Muscle layer of duodenum (tissue), 2 donors: Measurements from ENCODE around the gene GPER1.
A peak's percentile ranks its signal among the peaks of the same experiment; 100 is the strongest.

Experiments used
- H3K27ac ChIP-seq: one replicate; pipeline ENCODE4 v1.7.0; 2013; ENCODE audit warnings: mild to moderate bottlenecking, low read length
- H3K27me3 ChIP-seq: one replicate; pipeline ENCODE4 v1.7.0; 2013; ENCODE audit warnings: low read depth, mild to moderate bottlenecking, control low read depth, low read length
- H3K36me3 ChIP-seq, 2 donors: one replicate each; pipeline ENCODE4 v1.7.0; 2013; ENCODE audit warnings: low read length in 2 of 2, control low read depth in 1 of 2, mild to moderate bottlenecking in 1 of 2; ENCODE audit not compliant: insufficient read depth in 2 of 2, control insufficient read depth in 1 of 2
- H3K4me1 ChIP-seq, 2 donors: one replicate each; pipeline ENCODE4 v1.7.0; 2013; ENCODE audit warnings: low read length in 2 of 2, mild to moderate bottlenecking in 2 of 2, control low read depth in 1 of 2, moderate library complexity in 1 of 2; ENCODE audit not compliant: insufficient read depth in 2 of 2, control insufficient read depth in 1 of 2
- H3K4me3 ChIP-seq, 2 donors: one replicate each; pipeline ENCODE4 v1.7.0; 2013; ENCODE audit warnings: low read length in 2 of 2, low read depth in 1 of 2, mild to moderate bottlenecking in 1 of 2
- H3K9me3 ChIP-seq, 2 donors: one replicate each; pipeline ENCODE4 v1.7.0; 2013; ENCODE audit warnings: low read length in 2 of 2, control low read depth in 1 of 2, mild to moderate bottlenecking in 1 of 2; ENCODE audit not compliant: control insufficient read depth in 1 of 2
- donor health status: healthy.

Gene GPER1

DNA sequence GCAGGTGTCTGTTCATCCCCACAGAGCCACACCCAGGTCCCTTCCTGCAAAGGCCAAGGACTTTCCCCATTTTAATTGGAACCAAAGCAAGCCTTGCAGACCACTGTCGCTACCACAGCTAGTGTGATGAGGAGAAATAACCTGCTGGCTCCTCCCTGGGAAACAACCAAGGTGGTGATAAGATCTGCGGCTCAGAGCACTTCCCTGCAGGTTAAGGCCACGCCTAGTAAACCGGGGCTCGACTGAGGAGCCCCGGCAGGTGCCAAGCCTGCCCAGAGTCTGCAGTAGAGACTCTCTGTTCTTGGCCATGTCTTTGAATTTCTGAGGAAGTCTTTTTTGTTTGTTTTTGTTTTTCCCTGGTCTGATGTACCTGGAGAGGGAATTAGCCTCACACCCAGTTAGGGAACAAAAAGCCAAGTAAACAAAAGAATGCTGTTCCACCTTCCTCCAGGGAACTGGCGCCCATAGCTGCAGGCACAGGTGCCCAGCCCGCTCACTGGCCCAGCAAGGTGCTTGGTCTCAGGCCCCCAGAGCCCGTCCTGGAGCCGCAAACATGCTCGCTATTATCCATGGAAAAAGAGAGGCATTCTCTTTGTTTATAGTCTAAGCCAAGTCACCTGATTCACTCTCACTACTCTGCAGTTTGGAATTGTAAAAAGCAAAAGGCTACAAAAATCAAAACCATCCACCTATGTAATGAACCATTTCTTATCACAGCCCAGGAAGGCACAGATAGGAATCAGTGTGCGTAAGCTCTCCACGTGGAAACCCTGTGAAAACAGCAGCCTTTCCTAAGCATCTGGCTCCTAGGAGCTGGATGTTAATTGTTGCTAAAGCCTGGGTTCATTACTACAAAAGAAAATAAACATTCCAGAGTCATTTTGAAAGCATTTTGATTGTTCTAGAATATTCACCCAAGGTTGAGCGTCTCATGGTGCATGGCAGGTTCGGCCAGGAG is 40.9 kb upstream of the GPER1 start:
- no peak overlapping the region for H3K27ac ChIP-seq
- no peaks in the 10 kb centered on the region for H3K36me3 ChIP-seq
- H3K27me3 ChIP-seq, result no peaks in the 10 kb centered on the region
- no peak overlapping the region for H3K4me3 ChIP-seq
- H3K4me1 ChIP-seq, result peaks cover 4 to 49% of the 10 kb centered on the region in 2 donors
- no peaks in the 10 kb centered on the region for H3K9me3 ChIP-seq

DNA sequence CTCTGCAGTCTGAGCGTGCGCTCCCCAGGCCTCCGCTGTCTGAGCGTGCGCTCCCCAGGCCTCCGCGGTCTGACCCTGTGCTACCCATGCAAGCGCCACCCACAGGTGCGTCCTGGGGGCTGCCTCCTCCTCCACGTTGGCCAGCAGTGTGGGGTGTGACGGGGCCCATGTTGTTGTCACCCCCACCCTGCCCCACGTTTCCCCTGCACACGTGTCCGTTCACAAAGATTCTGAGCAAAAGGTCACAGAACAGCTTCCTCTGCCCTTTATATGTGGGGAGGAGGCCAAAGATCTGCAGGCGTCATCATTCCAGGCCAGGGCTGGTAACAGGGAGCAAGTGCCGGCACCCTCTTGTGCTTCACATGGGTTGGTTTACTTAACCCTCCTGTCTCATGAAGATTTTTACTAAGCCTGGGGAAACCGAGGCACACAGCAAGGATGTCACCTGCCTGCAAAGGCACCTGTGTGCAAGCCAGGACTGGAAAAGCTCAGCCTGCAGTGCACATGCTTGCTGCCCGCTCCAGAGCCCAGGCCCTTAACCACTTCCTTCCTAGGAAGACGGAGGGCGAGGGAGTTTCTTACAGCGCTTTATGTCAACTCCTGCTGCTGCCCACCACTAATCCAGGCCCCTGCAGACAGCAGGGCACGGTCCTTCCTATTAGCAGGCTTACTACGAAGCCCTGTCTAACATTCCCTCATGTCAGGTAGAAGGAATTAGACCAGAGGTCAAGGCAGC is 38.7 kb upstream of the GPER1 start:
- Histone ChIP-seq H3K27me3 (no peaks in the 10 kb centered on the region), H3K9me3 (no peaks in the 10 kb centered on the region), H3K36me3 (no peaks in the 10 kb centered on the region), H3K4me3 (no peak overlapping the region), H3K4me1 (peaks cover 4 to 41% of the 10 kb centered on the region in 2 donors), H3K27ac (no peak overlapping the region)

DNA sequence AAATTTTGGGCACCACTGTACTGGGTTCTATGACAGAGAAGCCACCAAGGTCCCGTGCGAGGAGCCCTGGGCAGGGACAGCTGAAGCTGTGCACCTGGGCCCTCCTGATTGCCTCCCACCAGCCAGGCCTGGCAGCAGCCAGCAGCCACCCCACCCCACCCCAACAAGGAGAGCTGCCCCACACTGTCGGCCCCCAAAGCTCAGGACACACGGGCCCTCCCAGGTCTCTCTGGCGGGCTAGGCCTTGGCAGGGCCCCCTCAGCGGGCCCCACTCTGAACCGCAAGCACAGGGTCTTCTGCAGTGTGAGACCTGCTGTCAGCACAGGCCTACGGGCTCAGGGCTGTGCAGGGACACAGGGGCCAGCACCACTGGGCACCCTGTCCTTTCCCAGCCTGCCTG is 38.1 kb upstream of the GPER1 start:
- Histone ChIP-seq H3K4me1 (peaks cover 4 to 45% of the 10 kb centered on the region in 2 donors), H3K27me3 (no peaks in the 10 kb centered on the region), H3K27ac (no peak overlapping the region), H3K4me3 (no peak overlapping the region), H3K36me3 (no peaks in the 10 kb centered on the region), H3K9me3 (no peaks in the 10 kb centered on the region)

DNA sequence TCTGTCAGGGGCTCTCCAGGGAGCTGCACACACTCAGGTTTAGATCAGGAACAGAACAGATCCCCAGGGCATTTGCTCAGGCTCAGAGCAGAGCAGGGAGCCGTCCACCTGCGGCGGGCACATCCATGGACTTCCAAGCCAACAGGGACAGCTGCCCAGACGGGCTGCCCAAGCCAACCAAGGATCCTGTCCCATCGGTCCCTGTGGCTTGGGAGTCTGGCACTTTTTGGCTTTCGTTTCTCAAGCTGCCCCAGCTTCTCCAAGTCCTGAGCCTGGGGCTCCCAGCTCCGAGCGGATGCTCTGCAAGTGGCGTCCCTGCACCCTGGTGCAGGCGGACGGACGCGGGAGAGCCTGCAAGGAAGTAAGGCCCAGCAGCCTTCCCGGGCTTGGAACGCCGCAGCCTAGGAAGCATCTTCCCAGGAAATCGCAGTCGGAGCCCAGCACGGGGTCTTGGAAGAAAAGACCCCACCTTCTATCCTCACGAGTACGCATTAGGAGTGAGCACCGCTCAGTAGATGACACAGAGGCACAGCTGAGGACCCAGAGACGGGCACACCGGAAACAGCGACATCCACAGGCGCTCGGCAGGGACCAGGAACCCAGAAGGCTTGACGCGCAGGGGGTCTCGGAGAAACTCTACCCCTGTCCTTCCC is 37.5 kb upstream of the GPER1 start:
- Histone ChIP-seq H3K36me3 (no peaks in the 10 kb centered on the region), H3K9me3 (no peaks in the 10 kb centered on the region), H3K4me1 (peaks cover 0 to 45% of the 10 kb centered on the region in 2 donors), H3K4me3 (no peak overlapping the region), H3K27me3 (no peaks in the 10 kb centered on the region), H3K27ac (no peak overlapping the region)

DNA sequence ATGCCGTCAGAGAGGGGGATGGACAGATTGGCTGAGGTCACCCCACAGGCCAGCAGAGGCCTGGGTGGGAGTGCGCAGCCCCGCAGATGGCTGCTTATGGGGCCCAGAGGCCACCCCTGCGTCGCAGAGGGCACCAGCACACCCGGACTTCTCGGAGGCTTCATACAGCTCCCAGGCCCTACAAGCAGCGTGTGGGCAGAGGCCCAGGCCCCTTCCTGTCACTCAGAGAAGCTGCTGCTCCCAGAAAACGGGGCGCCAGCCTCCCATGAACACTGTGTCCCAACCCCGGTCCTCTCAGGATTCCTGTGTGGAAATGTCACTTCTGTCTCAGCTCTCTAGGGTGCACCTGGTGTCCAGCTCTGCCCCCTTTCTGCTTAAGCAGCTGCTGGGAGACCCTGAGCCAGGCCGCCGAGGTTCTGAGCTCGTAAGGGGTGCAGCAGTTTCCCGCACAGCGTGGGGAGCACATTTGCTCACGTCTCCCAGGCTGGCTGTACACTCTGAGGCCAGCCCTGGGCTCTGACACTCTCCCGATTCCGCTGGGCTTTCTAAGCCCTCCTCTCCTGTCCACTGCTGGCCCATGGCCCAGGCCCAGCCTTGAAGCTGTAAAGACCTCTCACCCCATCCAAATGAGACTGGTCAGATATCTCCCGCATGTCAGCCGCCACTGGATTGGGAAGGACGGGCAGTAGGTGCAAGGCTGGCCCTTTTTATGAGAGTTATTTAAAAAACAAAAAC is 36.8 kb upstream of the GPER1 start:
- Histone ChIP-seq H3K36me3 (no peaks in the 10 kb centered on the region), H3K9me3 (no peaks in the 10 kb centered on the region), H3K27ac (no peak overlapping the region), H3K4me1 (peaks cover 0 to 49% of the 10 kb centered on the region in 2 donors), H3K4me3 (no peak overlapping the region), H3K27me3 (no peaks in the 10 kb centered on the region)

DNA sequence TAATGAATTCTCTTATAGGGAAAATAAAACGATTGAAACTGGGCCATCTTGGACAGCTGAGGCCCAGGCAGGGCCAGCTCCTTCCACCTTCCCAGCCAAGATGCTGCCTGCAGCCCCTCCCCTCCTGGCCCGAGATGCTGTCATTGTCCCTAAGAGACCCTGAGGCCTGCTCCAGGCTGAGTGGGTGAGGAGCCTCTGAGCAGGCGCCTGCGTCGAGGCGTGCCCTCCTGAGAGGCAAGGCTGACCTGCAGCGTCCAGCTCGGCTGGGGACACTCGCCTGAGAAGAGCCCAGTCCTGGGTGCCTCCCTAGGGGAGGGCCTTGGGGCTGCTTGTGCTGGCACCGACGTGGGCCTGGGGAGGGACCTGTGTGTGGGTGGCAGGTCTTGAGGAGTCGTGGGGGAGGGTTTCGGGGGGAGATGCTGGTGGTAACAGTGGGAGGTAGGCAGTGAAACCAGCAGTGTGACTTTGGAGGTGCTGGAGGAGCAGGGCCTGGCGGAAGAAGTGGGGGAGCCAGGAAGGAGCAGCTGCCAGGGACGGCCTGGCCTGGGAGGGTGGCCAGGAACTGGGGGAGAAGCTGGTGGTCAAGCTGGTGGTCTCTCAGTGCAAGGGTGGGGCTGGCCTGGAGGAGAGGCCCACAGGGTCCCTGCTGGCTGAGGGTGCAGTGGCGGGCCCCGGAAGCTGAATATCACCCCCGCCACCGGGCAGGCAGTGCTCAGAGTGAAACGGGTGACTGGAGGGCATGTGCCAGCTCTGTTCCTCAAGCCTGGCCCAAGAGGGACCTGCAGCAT is 35.7 kb upstream of the GPER1 start:
- H3K27me3 ChIP-seq, result no peaks in the 10 kb centered on the region
- no peaks in the 10 kb centered on the region for H3K9me3 ChIP-seq
- peaks cover 0 to 42% of the 10 kb centered on the region in 2 donors for H3K4me1 ChIP-seq
- H3K27ac ChIP-seq, result no peak overlapping the region
- no peaks in the 10 kb centered on the region for H3K36me3 ChIP-seq
- no peak overlapping the region for H3K4me3 ChIP-seq

DNA sequence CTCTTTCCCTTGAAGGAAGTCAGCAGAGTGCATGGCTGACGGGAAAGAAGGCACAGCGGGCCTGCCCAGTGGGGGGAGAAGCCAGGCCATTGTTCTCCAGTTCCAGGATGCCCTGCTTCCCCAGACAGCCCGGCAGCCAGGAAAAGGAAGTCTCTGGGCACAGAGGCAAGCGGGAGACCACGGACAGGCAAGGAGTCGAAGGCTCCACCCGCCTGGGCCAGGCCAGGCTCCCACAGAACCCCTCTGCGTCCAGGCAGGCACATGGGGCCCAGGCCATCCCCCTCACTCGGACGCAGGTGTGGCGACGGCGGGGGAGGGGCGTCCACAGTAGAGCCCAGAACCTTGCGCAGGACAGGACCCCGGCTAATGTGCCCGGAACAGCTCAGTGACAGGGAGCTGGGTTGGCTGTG is 34.9 kb upstream of the GPER1 start:
- H3K27ac ChIP-seq, result no peak overlapping the region
- H3K9me3 ChIP-seq, result no peaks in the 10 kb centered on the region
- H3K4me1 ChIP-seq, result peaks cover 0 to 42% of the 10 kb centered on the region in 2 donors
- no peak overlapping the region for H3K4me3 ChIP-seq
- H3K27me3 ChIP-seq, result no peaks in the 10 kb centered on the region
- H3K36me3 ChIP-seq, result peaks cover 0 to 6% of the 10 kb centered on the region in 2 donors

DNA sequence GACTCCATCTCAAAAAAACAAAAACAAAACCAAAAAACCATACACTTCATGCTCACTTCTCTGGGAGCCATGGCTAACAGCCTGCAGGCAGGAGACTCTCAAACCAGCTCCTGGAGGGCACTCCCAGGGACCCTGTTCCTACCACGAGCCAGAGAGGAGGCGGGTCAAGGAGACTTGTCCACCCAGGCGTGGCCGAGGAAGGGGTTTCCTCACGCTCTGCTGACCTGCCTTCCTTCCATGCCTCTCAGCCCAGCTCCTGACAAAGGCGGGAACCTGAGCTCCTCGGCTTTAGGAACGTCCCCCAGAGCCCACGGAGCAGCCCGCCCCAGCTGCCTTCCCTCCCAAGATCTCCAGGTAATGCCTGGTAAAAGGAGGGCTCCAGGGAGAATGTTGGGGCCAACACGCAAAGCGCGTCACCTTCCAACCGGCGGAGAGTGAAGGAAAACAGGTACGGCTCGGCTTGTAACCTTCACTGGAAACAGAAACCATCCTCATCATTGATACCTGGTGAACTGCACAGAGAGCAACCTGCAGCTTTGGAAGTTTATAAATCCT is 34.0 kb upstream of the GPER1 start:
- no peaks in the 10 kb centered on the region for H3K27me3 ChIP-seq
- no peaks in the 10 kb centered on the region for H3K9me3 ChIP-seq
- peaks cover 0 to 42% of the 10 kb centered on the region in 2 donors for H3K4me1 ChIP-seq
- H3K27ac ChIP-seq, result no peak overlapping the region
- H3K4me3 ChIP-seq, result no peak overlapping the region
- peaks cover 0 to 10% of the 10 kb centered on the region in 2 donors for H3K36me3 ChIP-seq

DNA sequence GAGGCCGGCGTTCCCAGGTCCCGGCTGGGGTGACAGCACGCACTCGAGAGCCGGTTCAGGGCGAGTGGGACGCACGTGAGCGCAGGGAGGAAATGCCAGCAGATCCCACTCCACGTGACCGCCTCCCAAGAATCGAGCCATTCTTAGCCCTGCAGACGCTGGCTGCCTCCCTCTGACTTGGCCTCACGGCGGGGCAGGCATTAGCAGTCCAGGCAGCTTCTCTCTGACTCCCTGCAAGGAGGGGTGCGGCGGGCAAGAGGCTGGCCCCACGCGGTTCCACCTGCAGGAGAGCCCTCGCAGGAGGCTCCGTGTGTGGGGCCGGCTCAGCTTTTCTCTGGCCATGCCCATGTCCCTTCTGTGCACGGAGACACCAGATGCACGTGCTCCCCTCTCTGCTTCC is 33.5 kb upstream of the GPER1 start:
- Histone ChIP-seq H3K4me3 (peak overlapping the region in 1 of 2 donors; percentile 60), H3K27ac (no peak overlapping the region), H3K36me3 (peaks cover 0 to 10% of the 10 kb centered on the region in 2 donors), H3K27me3 (no peaks in the 10 kb centered on the region), H3K4me1 (peaks cover 0 to 42% of the 10 kb centered on the region in 2 donors), H3K9me3 (no peaks in the 10 kb centered on the region)

DNA sequence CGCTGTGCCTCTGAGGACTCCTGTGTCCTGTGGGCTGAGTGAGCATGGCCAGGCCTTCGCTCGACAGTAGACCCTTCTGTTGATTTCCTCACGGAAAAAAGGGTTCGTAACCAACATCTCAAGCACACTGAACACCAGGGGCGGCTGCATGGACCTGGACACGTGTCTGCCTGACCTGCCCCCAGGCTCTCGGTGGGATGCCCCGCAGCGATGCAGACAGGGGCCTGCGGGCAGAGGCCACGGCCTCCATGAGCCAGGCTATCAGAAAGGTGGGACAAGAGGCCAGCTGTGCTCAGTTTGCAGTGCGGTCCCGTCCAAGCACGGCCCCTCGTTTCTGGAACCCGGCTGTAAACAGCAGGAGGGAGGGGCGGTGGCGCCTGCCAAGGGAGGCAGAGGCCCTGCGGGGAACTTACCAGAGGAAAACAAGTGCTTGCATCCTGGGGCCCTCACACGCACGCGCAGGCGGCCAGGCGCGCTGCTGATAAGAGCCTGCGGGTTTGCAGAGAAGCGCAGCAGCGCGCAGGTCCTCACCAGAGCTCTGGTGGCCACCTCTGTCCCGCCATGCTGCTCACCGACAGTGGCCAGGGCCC is 33.0 kb upstream of the GPER1 start:
- Histone ChIP-seq H3K27me3 (no peaks in the 10 kb centered on the region), H3K36me3 (peaks cover 0 to 10% of the 10 kb centered on the region in 2 donors), H3K4me3 (peak overlapping the region; percentile 12 to 60), H3K9me3 (no peaks in the 10 kb centered on the region), H3K27ac (peak overlapping the region; percentile 31), H3K4me1 (peaks cover 0 to 42% of the 10 kb centered on the region in 2 donors)
